RWPE1 (cell line): ENCODE data around the gene VPS8.

ENCODE experiments used
- CTCF ChIA-PET: fragments of 350-600 bp; sonication (Branson Sonifier 250); formaldehyde crosslinking; extraction: SDS; loops from one replicate; lab custom pipeline; 2021; lab: Yijun Ruan, JAX
- POLR2A ChIA-PET: fragments of 400-600 bp; formaldehyde crosslinking; extraction: SDS; loops from one replicate; lab custom pipeline; 2020; ENCODE audit warnings: antibody characterized with exemption; ENCODE audit not compliant: low non-redundant PET; lab: Yijun Ruan, JAX
- DNase-seq: peaks from one replicate; pipeline ENCODE4 v3.0.0; 2012; ENCODE audit warnings: low spot score
- H3K27ac ChIP-seq: fragments of 450-650 bp; 2 replicates; pipeline ENCODE4 v1.5.1; 2017
- CTCF ChIP-seq: fragments of 450-650 bp; conservative IDR thresholded peaks from 2 replicates; pipeline ENCODE4 v1.5.1; 2017; ENCODE audit warnings: low read depth, mild to moderate bottlenecking

Gene VPS8

GRCh38 chr3:185058796-185059195, 246.8 kb downstream of the VPS8 start:
- POLR2A ChIA-PET: no interaction called here
- CTCF ChIA-PET: no interaction called here

GRCh38 chr3:185059766-185060165, 247.8 kb downstream of the VPS8 start:
- no peak overlapping the region for H3K27ac ChIP-seq
- no peak for DNase-seq
- ChIA-PET CTCF (no interaction called here), POLR2A (no interaction called here)
- TF ChIP-seq CTCF: no peak

More at GRCh38 chr3:185058796-185059195, 246.8 kb downstream of the VPS8 start:
- no peak overlapping the region for H3K27ac ChIP-seq
- DNase-seq: no peak
- TF ChIP-seq CTCF: no peak

- ChIA-PET POLR2A (no interaction called here), CTCF (no interaction called here)
Observed at GRCh38 chr3:185060655-185061054, 248.7 kb downstream of the VPS8 start.

GRCh38 chr3:185062191-185062590, 250.2 kb downstream of the VPS8 start:
- CTCF ChIA-PET: no interaction called here
- no peak for TF ChIP-seq CTCF
- DNase-seq: no peak
- H3K27ac ChIP-seq: no peak overlapping the region
- POLR2A ChIA-PET: no interaction called here

More at GRCh38 chr3:185060655-185061054, 248.7 kb downstream of the VPS8 start:
- H3K27ac ChIP-seq: no peak overlapping the region
- DNase-seq: no peak
- TF ChIP-seq CTCF: no peak

GRCh38 chr3:185063431-185063830, 251.5 kb downstream of the VPS8 start:
- no peak for DNase-seq
- CTCF ChIA-PET: no interaction called here
- TF ChIP-seq CTCF: no peak
- POLR2A ChIA-PET: no interaction called here
- no peak overlapping the region for H3K27ac ChIP-seq

GRCh38 chr3:185065059-185065458, 253.1 kb downstream of the VPS8 start:
- H3K27ac ChIP-seq: no peak overlapping the region
- POLR2A ChIA-PET: no interaction called here
- no peak for DNase-seq
- TF ChIP-seq CTCF: no peak
- CTCF ChIA-PET: no interaction called here

- CTCF ChIA-PET: no interaction called here
- POLR2A ChIA-PET: no interaction called here
Observed at GRCh38 chr3:185066251-185066650, 254.3 kb downstream of the VPS8 start.

More at GRCh38 chr3:185066251-185066650, 254.3 kb downstream of the VPS8 start:
- no peak for TF ChIP-seq CTCF
- H3K27ac ChIP-seq: no peak overlapping the region
- DNase-seq: no peak
